GM21515 (cell line): ENCODE results near the gene YWHAB.

Experiments
- ATAC-seq: cut with Tn5 transposase; IDR thresholded peaks from one replicate; pipeline ENCODE4 v1.9.1; 2021; ENCODE audit not compliant: unreplicated experiment

The YWHAB gene

GRCh38 chr20:44948513-44948912 is 63.0 kb downstream of the YWHAB start:
- ATAC-seq, result no peak

DNA sequence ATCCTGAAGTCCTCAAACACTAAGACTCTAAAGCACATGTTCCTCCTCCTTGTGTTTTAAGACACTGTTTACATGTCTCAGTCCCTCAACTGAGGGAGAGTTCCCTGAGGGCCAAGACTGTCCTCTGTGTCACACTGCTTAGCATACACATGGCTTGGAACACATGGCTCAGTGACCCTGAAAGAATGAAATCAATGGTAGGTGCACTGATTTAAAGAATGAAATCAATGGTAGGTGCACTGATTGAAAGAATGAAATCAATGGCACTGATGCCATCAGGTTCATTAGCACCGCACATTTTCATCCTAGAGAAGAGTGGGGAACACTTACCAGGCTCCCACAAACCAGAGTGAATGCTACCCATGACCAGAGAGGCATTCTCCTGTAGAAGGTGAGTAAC is 64.9 kb downstream of the YWHAB start:
- no peak for ATAC-seq

GRCh38 chr20:44952731-44953130 is 67.2 kb downstream of the YWHAB start:
- no peak for ATAC-seq

- ATAC-seq, result no peak
Measured at GRCh38 chr20:44954211-44954610, 68.7 kb downstream of the YWHAB start.

DNA sequence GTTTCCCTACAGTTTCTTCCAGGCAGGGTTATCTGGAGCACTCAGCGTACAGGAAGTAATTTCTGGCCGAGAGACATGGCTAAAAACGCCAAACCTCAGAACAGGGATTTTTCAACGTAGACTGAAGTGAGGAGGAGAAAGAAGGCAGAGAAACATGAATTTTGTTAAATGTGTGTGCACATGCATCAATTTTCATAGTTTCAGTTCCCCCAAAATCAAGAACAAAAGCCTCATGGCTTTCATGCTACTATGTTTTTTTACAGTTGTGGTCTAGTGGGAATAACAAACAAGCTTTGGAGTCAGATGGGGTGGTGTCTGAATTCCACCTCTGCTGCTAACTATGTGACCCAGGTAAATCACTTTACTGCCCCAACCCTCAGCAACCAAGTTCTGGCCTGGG is 69.8 kb downstream of the YWHAB start:
- no peak for ATAC-seq

DNA sequence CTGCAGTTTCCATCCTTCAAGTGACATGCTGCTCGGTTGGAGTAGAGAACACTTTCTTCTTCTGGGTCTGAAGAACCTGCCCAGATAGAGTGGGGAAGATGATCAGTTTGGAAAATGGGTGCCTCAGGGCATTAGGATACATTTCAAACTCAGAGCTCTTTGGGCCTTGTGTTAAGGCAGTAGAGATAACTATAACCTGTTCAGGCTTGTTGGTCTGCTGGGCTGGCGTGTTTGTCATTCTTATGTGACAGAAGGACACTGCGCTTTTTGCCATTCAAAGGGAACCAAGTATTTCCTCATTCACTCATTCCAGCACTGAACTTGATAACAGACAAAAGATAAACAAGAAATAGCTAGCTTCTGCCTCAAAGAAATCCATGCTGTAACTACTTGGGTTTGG is 70.9 kb downstream of the YWHAB start:
- ATAC-seq, result no peak
